K562 (cell line): ENCODE data around the gene KCNIP2. TPM values are rescaled to one million over a fixed set of nuclear protein-coding genes. Genes with fewer than 3 reads are reported as not detected.

Experiments used
- ATAC-seq: fragments of 200-7000 bp; cut with Tn5 transposase; 3 replicates; pipeline ENCODE4 v1.9.1; 2020; ENCODE audit warnings: moderate library complexity
- BruUV-seq: library from RNA; stranded (reverse); fragments of 400-500 nt; replicated peaks from 2 replicates; lab custom pipeline; 2021; lab: Mats Ljungman, UMichigan
- CTCF ChIA-PET: fragments of 300-600 bp; formaldehyde crosslinking; extraction: SDS; loops from one replicate; lab custom pipeline; 2021; ENCODE audit warnings: low intra/inter-chr PET ratio; lab: Yijun Ruan, JAX
- POLR2A ChIA-PET: fragments of 300-600, 350-650 bp; sonication (Branson Sonifier 250); formaldehyde crosslinking; extraction: SDS; loops from one replicate; lab custom pipeline; 2021; ENCODE audit warnings: antibody characterized with exemption, inconsistent platforms; lab: Yijun Ruan, JAX
- DNase-seq, 4 experiments: peaks; one replicate each; pipeline versions ENCODE4 v3.0.0 to v3.0.0-alpha.2; 2011 to 2018; ENCODE audit warnings: low spot score in 3 of 4, mixed read lengths in 3 of 4; ENCODE audit errors: extremely low read depth in 1 of 4
- FAIRE-seq: peaks from 2 replicates; lab custom pipeline; 2011; peaks lifted over from hg19 to GRCh38; lab: Jason Lieb, UNC
- H2AFZ ChIP-seq: 2 replicates; pipeline ENCODE4 v1.6.0; 2011; ENCODE audit warnings: low read depth, low read length, control low read depth, inconsistent platforms
- H3K27ac ChIP-seq: fragments of 200-600 bp; 3 replicates; pipeline ENCODE4 v1.8.0; 2011; ENCODE audit warnings: low read depth, mild to moderate bottlenecking, control low read depth, inconsistent platforms, low read length, moderate library complexity, mixed read lengths; ENCODE audit errors: extremely low read depth
- H3K27me3 ChIP-seq, 2 experiments: fragments of 300-600 bp in 1 of 2; 2 replicates in 1 of 2; 3 replicates in 1 of 2; pipeline versions ENCODE4 v1.6.0 to v1.8.0; 2011; ENCODE audit warnings: inconsistent platforms in 2 of 2, low read length in 2 of 2, mild to moderate bottlenecking in 1 of 2, mixed read lengths in 1 of 2, moderate library complexity in 1 of 2; ENCODE audit not compliant: control insufficient read depth in 2 of 2, insufficient read depth in 2 of 2
- H3K36me3 ChIP-seq: fragments of 300-600 bp; 3 replicates; pipeline ENCODE4 v1.8.0; 2011; ENCODE audit warnings: mild to moderate bottlenecking, low read length, inconsistent platforms; ENCODE audit not compliant: control insufficient read depth, insufficient read depth
- H3K4me1 ChIP-seq, 2 experiments: fragments of 200-600 bp in 1 of 2; replicated peaks in 1 of 2; 2 replicates in 1 of 2; 3 replicates in 1 of 2; pipeline versions ENCODE4 v1.5.1 to v1.8.0; 2011; ENCODE audit warnings: inconsistent platforms in 2 of 2, low read length in 2 of 2, mild to moderate bottlenecking in 1 of 2, mixed read lengths in 1 of 2, moderate library complexity in 1 of 2; ENCODE audit not compliant: control insufficient read depth in 2 of 2, insufficient read depth in 2 of 2
- H3K4me2 ChIP-seq: 2 replicates; pipeline ENCODE4 v1.6.1; 2011; ENCODE audit warnings: low read length, control low read depth, inconsistent platforms, mixed read lengths; ENCODE audit not compliant: insufficient read depth
- H3K4me3 ChIP-seq: fragments of 200-600 bp; sonication (generic), shearing (Covaris generic); 2 replicates; pipeline ENCODE4 v1.5.1; 2016; ENCODE audit warnings: control low read depth, inconsistent platforms
- H3K79me2 ChIP-seq: fragments of 200-600 bp; 3 replicates; pipeline ENCODE4 v1.8.0; 2011; ENCODE audit warnings: low read length, inconsistent platforms; ENCODE audit not compliant: control insufficient read depth, insufficient read depth
- H3K9ac ChIP-seq, 2 experiments: 2 replicates each; pipeline versions ENCODE4 v1.6.0 to v1.6.1; 2011; ENCODE audit warnings: low read depth in 2 of 2, low read length in 2 of 2, control low read depth in 1 of 2, inconsistent platforms in 1 of 2, mild to moderate bottlenecking in 1 of 2, mixed read lengths in 1 of 2; ENCODE audit not compliant: insufficient read depth in 1 of 2
- H3K9me1 ChIP-seq: one replicate; pipeline ENCODE4 v1.6.0; 2011; ENCODE audit warnings: inconsistent platforms, mild to moderate bottlenecking, low read length, moderate library complexity; ENCODE audit not compliant: control insufficient read depth, insufficient read depth
- H3K9me3 ChIP-seq: replicated peaks from 2 replicates; pipeline ENCODE4 v1.5.1; 2011; ENCODE audit warnings: low read depth, low read length, inconsistent platforms; ENCODE audit not compliant: control insufficient read depth, insufficient read depth
- H4K20me1 ChIP-seq: replicated peaks from 2 replicates; pipeline ENCODE4 v1.6.1; 2011; ENCODE audit warnings: low read length, inconsistent platforms, mixed read lengths; ENCODE audit not compliant: control insufficient read depth, insufficient read depth
- ARID2 ChIP-seq: fragments of 450-650 bp; IDR thresholded peaks from 2 replicates; pipeline ENCODE4 v1.6.1; 2017; ENCODE audit warnings: antibody characterized with exemption, mild to moderate bottlenecking
- KLF16 ChIP-seq: IDR thresholded peaks from 2 replicates; pipeline ENCODE4 v1.6.1; 2016; ENCODE audit warnings: antibody characterized with exemption
- MAZ ChIP-seq, 2 experiments: fragments of 450-650 bp in 1 of 2; sonication (generic) in 1 of 2; formaldehyde crosslinking; IDR thresholded peaks in 1 of 2; conservative IDR thresholded peaks in 1 of 2; 2 replicates each; pipeline versions ENCODE4 v1.4.0 to v1.5.0; 2020; ENCODE audit warnings: mild to moderate bottlenecking in 1 of 2, missing genetic modification reagents in 1 of 2
- RAD21 ChIP-seq, 2 experiments: fragments of 250-450 bp in 1 of 2; fragments of 450-650 bp in 1 of 2; sonication (Bioruptor Pico) in 1 of 2; formaldehyde crosslinking in 1 of 2; IDR thresholded peaks in 1 of 2; conservative IDR thresholded peaks in 1 of 2; 2 replicates each; pipeline versions ENCODE4 v1.4.0 to v1.8.0; 2020 to 2022; ENCODE audit warnings: mild to moderate bottlenecking in 2 of 2, moderate library complexity in 1 of 2
- SIN3B ChIP-seq: fragments of 450-650 bp; IDR thresholded peaks from 2 replicates; pipeline ENCODE4 v1.6.1; 2017; ENCODE audit warnings: low read depth, mild to moderate bottlenecking, moderate library complexity
- STAG1 ChIP-seq: sonication (generic); formaldehyde crosslinking; IDR thresholded peaks from 2 replicates; pipeline ENCODE4 v1.5.0; 2020; ENCODE audit warnings: missing genetic modification reagents, borderline replicate concordance
- ZNF384 ChIP-seq: IDR thresholded peaks from 2 replicates; pipeline ENCODE4 v1.6.1; 2012; ENCODE audit warnings: low read depth, low read length, improper control_type of control experiment
- WGBS: fragments of 100-300 bp; shearing (Covaris generic); methylation state at CpG from one replicate; pipeline ENCODE4 v1.1.6; 2016; ENCODE audit warnings: low coverage, mixed read lengths; ENCODE audit not compliant: insufficient coverage; ENCODE audit errors: missing lambda C conversion rate; 5-methylcytosine and 5-hydroxymethylcytosine counted together
- in situ Hi-C: fragments of 300-500 bp; cut with MboI; formaldehyde crosslinking; loops from 4 replicates; pipeline ENCODE4 v1.15.0; 2018; ENCODE audit warnings: inconsistent platforms, mixed read lengths
- intact Hi-C: fragments of 100-400 bp; cut with micrococcal nuclease; formaldehyde crosslinking; loops from 2 replicates; pipeline ENCODE4 v1.14.2; 2022
- polyA plus RNA-seq, 8 experiments: library from polyadenylated mRNA; depleted of rRNA in 4 of 8; stranded (reverse) in 5 of 8; unstranded in 3 of 8; fragments of >200 nt; fragmentation: Nextera tagmentation in 2 of 8; fragmentation: Illumina TruSeq in 1 of 8; extraction: Ambion mirVana in 2 of 8; extraction: Trizol in 1 of 8; gene quantifications; 2 replicates each; pipeline versions ENCODE4 v1.2.1 to v1.2.3, GENCODE V29; 2011 to 2014; ENCODE audit warnings: inconsistent platforms in 1 of 8, missing spikeins in 1 of 8
- total RNA-seq, 7 experiments: library from RNA; depleted of rRNA in 6 of 7; stranded (reverse); fragments of >200 nt in 6 of 7; fragmentation: Illumina TruSeq in 2 of 7; extraction: Trizol in 2 of 7; gene quantifications; 2 replicates each; pipeline versions ENCODE4 v1.2.1 to v1.2.3, GENCODE V29; 2011 to 2021; ENCODE audit warnings: low replicate concordance in 1 of 7
- TF ChIP-seq, protein P1 (sequence below): fragments of 200-800 bp; sonication (Bioruptor generic); IDR thresholded peaks from 2 replicates; pipeline ENCODE4 v1.6.1; 2017; ENCODE audit warnings: missing genetic modification characterization, missing compliant biosample characterization
- TF ChIP-seq, protein P2 (sequence below), 2 experiments: fragments of 450-650 bp; formaldehyde crosslinking in 1 of 2; IDR thresholded peaks; 2 replicates each; pipeline versions ENCODE4 v1.4.0 to v1.6.1; 2014 to 2020; ENCODE audit warnings: mild to moderate bottlenecking in 2 of 2, borderline replicate concordance in 1 of 2, low read depth in 1 of 2

The KCNIP2 gene
- total and polyA plus RNA-seq, 9 of the 15 experiments (the other 6 are each of a cell fraction or from before 2014, with no cell fraction given) = 2.5 to 7.6 (median 4.1) TPM

DNA sequence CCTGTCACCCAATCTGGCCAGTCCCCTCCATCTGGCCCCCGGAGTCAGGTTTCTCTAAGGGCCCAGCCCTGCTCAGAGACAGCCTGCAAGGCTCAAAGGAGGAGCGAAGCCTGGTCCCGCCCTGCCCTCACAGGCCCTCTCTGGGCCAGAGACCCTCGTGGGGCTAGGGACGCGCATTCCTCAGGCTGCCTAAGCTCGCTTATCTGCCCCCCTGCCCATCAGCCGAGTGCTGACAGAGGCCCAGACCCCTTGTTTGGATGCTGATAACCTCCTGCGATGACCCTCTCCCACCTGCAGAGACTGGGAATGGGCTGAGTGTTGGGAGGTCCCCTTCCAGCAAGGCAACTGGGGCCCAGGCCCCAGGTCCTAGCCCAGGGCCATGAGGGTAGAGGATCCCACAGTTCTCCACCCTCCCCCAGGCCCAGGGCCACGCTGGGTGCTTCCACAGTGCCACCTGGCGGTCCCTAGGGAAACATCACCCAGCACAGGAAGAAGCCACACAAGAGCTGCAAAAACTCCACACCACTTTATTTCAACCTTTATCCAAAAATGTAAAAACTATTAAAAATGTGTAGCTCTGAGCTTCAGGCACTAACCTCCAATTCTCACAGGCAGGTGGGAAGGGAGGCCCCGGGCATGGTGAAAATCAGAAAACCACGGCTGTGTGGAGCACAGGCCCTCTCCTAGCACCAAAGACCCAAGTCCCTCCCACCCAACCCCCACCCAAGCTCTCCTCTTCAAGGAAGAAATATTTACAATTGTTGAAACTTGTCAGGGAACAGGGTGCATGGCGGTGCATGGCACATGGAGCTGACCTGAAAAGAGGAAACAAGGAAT is 62.6 kb downstream of the KCNIP2 start:
- no TSS peak for BruUV-seq
- Histone ChIP-seq H3K9ac (peak overlapping the region in 1 of 2 experiments; percentile 75; a peak in 2 of 4 replicates), H3K4me1 (peaks cover 17 to 50% of the 10 kb centered on the region in 2 experiments), H3K9me3 (no peaks in the 10 kb centered on the region), H3K9me1 (no peaks in the 10 kb centered on the region), H3K4me2 (no peak overlapping the region), H3K4me3 (no peak overlapping the region), H4K20me1 (peaks cover 11% of the 10 kb centered on the region), H3K79me2 (peaks cover 21% of the 10 kb centered on the region), H3K27me3 (no peaks in the 10 kb centered on the region), H2AFZ (no peak overlapping the region), H3K36me3 (peaks cover 39% of the 10 kb centered on the region), H3K27ac (no peak overlapping the region)
- ATAC-seq (peak; percentile 78), DNase-seq (peak; percentile 74 to 79 (median 77)), FAIRE-seq (peak; percentile 74)
- ChIA-PET POLR2A (interaction anchor here (0.6 to 1.1 kb wide), 6 partner anchors 13 to 714 kb away, joined by 3 to 7 read pairs (median 4); partner anchors contain the start of genes DPCD and POLL), CTCF (interaction anchor here (0.6 to 2.6 kb wide), 4 partner anchors 165 to 567 kb away, joined by 3 to 32 read pairs (median 4); no protein-coding TSS in a partner anchor)
- in situ Hi-C loops = loop anchor here (5.0 kb wide), 1 partner anchor 174 kb away; no protein-coding TSS in a partner anchor
- intact Hi-C loops = loop anchor here (1.0 to 5.0 kb wide), 3 partner anchors 179 to 569 kb away; no protein-coding TSS in a partner anchor
- 55% methylated on average over 4 of the region's 14 CpGs for WGBS
- TF ChIP-seq ARID2 (peak; percentile 69; the same call in 1 of the 2 replicates), KLF16 (0 out of 2 replicates have a peak, but pooled peaks have one; percentile 19), ZNF384 (0 out of 2 replicates have a peak, but pooled peaks have one; percentile 13), SIN3B (no peak), STAG1 (CRISPR knock-in tag) (peak; percentile 67; the same call in 1 of the 2 replicates), RAD21 (CRISPR knock-in tag; conservative IDR thresholded peaks at IDR 0.05 in 1 of 2, IDR thresholded peaks at IDR 0.05 in 1 of 2) (peak; percentile 84 to 92), MAZ (CRISPR knock-in tag; conservative IDR thresholded peaks at IDR 0.05 in 1 of 2, IDR thresholded peaks at IDR 0.05 in 1 of 2) (peak in 1 of 2 experiments; percentile 42; a peak in 1 of 4 replicates)
- TF ChIP-seq, protein P1, sequence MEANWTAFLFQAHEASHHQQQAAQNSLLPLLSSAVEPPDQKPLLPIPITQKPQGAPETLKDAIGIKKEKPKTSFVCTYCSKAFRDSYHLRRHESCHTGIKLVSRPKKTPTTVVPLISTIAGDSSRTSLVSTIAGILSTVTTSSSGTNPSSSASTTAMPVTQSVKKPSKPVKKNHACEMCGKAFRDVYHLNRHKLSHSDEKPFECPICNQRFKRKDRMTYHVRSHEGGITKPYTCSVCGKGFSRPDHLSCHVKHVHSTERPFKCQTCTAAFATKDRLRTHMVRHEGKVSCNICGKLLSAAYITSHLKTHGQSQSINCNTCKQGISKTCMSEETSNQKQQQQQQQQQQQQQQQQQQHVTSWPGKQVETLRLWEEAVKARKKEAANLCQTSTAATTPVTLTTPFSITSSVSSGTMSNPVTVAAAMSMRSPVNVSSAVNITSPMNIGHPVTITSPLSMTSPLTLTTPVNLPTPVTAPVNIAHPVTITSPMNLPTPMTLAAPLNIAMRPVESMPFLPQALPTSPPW (CRISPR knock-in tag) = peak; percentile 33; the same call in 1 of the 2 replicates
- TF ChIP-seq, protein P2, sequence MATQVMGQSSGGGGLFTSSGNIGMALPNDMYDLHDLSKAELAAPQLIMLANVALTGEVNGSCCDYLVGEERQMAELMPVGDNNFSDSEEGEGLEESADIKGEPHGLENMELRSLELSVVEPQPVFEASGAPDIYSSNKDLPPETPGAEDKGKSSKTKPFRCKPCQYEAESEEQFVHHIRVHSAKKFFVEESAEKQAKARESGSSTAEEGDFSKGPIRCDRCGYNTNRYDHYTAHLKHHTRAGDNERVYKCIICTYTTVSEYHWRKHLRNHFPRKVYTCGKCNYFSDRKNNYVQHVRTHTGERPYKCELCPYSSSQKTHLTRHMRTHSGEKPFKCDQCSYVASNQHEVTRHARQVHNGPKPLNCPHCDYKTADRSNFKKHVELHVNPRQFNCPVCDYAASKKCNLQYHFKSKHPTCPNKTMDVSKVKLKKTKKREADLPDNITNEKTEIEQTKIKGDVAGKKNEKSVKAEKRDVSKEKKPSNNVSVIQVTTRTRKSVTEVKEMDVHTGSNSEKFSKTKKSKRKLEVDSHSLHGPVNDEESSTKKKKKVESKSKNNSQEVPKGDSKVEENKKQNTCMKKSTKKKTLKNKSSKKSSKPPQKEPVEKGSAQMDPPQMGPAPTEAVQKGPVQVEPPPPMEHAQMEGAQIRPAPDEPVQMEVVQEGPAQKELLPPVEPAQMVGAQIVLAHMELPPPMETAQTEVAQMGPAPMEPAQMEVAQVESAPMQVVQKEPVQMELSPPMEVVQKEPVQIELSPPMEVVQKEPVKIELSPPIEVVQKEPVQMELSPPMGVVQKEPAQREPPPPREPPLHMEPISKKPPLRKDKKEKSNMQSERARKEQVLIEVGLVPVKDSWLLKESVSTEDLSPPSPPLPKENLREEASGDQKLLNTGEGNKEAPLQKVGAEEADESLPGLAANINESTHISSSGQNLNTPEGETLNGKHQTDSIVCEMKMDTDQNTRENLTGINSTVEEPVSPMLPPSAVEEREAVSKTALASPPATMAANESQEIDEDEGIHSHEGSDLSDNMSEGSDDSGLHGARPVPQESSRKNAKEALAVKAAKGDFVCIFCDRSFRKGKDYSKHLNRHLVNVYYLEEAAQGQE (IDR thresholded peaks at IDR 0.05; ENCODE audit: borderline replicate concordance) = peak; percentile 88
- TF ChIP-seq, protein P2 (CRISPR knock-in tag; IDR thresholded peaks at IDR 0.05; ENCODE audit: low read depth) = no peak
